GM20000 (cell line): ENCODE results near the gene ALG1.
A peak's percentile ranks its signal among the peaks of the same experiment; 100 is the strongest.

Experiments
- DNase-seq: peaks from one replicate; pipeline ENCODE4 v3.0.0; 2012; ENCODE audit warnings: low spot score
- CTCF ChIP-seq: IDR thresholded peaks from 2 replicates; pipeline ENCODE4 v1.5.1; 2012; ENCODE audit warnings: mild to moderate bottlenecking, control low read depth; ENCODE audit errors: extremely low read depth, missing control alignments

ALG1 gene

GRCh38 chr16:5071681-5072333 lies at the start of gene ALG1:
ALG1 (plus strand) TSS chr16:5071843; CDS start chr16:5071850, 7 bp downstream.
- peak; percentile 94 for DNase-seq
- no peak for TF ChIP-seq CTCF

GRCh38 chr16:5022521-5022920 lies 49.1 kb upstream of the ALG1 start:
- no peak for TF ChIP-seq CTCF
- DNase-seq, result no peak

- no peak for DNase-seq
- TF ChIP-seq CTCF, result no peak
Observed at GRCh38 chr16:5024632-5025031, 47.0 kb upstream of the ALG1 start.

- no peak for DNase-seq
Observed at GRCh38 chr16:5025171-5025632, 46.4 kb upstream of the ALG1 start.

GRCh38 chr16:5026664-5027063 lies 45.0 kb upstream of the ALG1 start:
- DNase-seq, result no peak
- no peak for TF ChIP-seq CTCF

More at GRCh38 chr16:5025171-5025632, 46.4 kb upstream of the ALG1 start:
- TF ChIP-seq CTCF, result no peak

- no peak for DNase-seq
- TF ChIP-seq CTCF, result no peak
Observed at GRCh38 chr16:5027086-5027485, 44.6 kb upstream of the ALG1 start.

- DNase-seq, result no peak
- TF ChIP-seq CTCF, result no peak
Observed at GRCh38 chr16:5027575-5028235, 43.9 kb upstream of the ALG1 start.
